ENCODE results near the gene SMAP2. TPM values are rescaled to one million over a fixed set of nuclear protein-coding genes. Genes with fewer than 3 reads are reported as not detected.

Gene SMAP2
- polyA plus RNA-seq, 1 donor (not counting 4 experiments of a cell fraction or from before 2014, with no cell fraction given) = 13.2 TPM

GRCh38 chr1:40362699-40363098 is 10.8 kb upstream of the SMAP2 start:
- Histone ChIP-seq H3K4me2 (ENCODE audit: control insufficient read depth, extremely low read depth, insufficient read depth, low read depth, low read length) (no peak overlapping the region), H3K79me2 (ENCODE audit: control insufficient read depth, insufficient read depth, low read length) (no peaks in the 10 kb centered on the region), H2AFZ (ENCODE audit: control insufficient read depth, low read length) (no peak overlapping the region), H3K27me3 (ENCODE audit: control insufficient read depth, extremely low read depth, insufficient read depth, low read length) (no peaks in the 10 kb centered on the region), H3K9me3 (ENCODE audit: control insufficient read depth, low read depth, low read length) (no peaks in the 10 kb centered on the region), H3K27ac (ENCODE audit: control insufficient read depth, insufficient read depth, low read length) (no peak overlapping the region), H4K20me1 (ENCODE audit: control insufficient read depth, extremely low read depth, insufficient read depth, low read length) (no peaks in the 10 kb centered on the region), H3K4me1 (ENCODE audit: control insufficient read depth, extremely low read depth, insufficient read depth, low read length) (no peaks in the 10 kb centered on the region), H3K36me3 (ENCODE audit: control insufficient read depth in 2 of 2, extremely low read depth in 1 of 2, insufficient read depth in 2 of 2, low read length in 2 of 2) (no peaks in the 10 kb centered on the region), H3K4me3 (ENCODE audit: control insufficient read depth in 2 of 3, extremely low read depth in 1 of 3, insufficient read depth in 2 of 3, low read depth in 1 of 3, low read length in 3 of 3) (no peak overlapping the region), H3K9me1 (ENCODE audit: control insufficient read depth, extremely low read depth, insufficient read depth, low read length) (no peaks in the 10 kb centered on the region), H3K9ac (ENCODE audit: control insufficient read depth, extremely low read depth, insufficient read depth, low read length) (no peak overlapping the region)
- no peak for DNase-seq (ENCODE audit: low read depth, low spot score)
- TF ChIP-seq CTCF (optimal IDR thresholded peaks at IDR 0.05 in 1 of 3, IDR thresholded peaks at IDR 0.05 in 1 of 3, conservative IDR thresholded peaks at IDR 0.05 in 1 of 3; ENCODE audit: extremely low read depth in 1 of 3, insufficient read depth in 2 of 3, low read length in 3 of 3) = no peak
- no peak for TF ChIP-seq EZH2 (IDR thresholded peaks at IDR 0.05; ENCODE audit: low read length)
- no peak for FAIRE-seq
- dilution Hi-C loops (cut with MboI; ENCODE audit: extremely low pct_ligation_motif_present, low sequenced_read_pairs) = no loop called here

DNA sequence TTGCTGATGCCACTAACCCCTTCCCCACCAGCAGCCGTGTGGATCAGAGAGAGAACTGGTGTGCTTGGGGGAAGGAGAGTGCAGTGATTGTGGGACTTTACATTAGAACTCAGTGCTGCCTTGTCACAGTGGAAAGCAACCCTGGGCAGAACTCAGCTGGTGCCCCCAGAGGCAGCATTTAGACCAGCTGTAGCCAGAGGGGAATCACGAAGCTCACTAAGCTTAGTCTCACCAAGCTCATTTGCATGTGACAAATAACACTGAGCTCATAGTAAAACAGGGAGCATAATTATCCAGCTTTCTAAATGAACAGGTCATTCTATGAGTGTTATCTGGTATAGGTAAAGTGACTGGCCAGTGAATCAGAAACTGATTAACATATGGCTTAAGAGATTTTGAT is 9.8 kb upstream of the SMAP2 start:
- Histone ChIP-seq H3K4me3 (ENCODE audit: control insufficient read depth in 2 of 3, extremely low read depth in 1 of 3, insufficient read depth in 2 of 3, low read depth in 1 of 3, low read length in 3 of 3) (no peak overlapping the region), H3K4me2 (ENCODE audit: control insufficient read depth, extremely low read depth, insufficient read depth, low read depth, low read length) (no peak overlapping the region), H3K27me3 (ENCODE audit: control insufficient read depth, extremely low read depth, insufficient read depth, low read length) (no peaks in the 10 kb centered on the region), H2AFZ (ENCODE audit: control insufficient read depth, low read length) (no peak overlapping the region), H3K9me3 (ENCODE audit: control insufficient read depth, low read depth, low read length) (no peaks in the 10 kb centered on the region), H3K9me1 (ENCODE audit: control insufficient read depth, extremely low read depth, insufficient read depth, low read length) (no peaks in the 10 kb centered on the region), H3K36me3 (ENCODE audit: control insufficient read depth in 2 of 2, extremely low read depth in 1 of 2, insufficient read depth in 2 of 2, low read length in 2 of 2) (no peaks in the 10 kb centered on the region), H3K9ac (ENCODE audit: control insufficient read depth, extremely low read depth, insufficient read depth, low read length) (no peak overlapping the region), H4K20me1 (ENCODE audit: control insufficient read depth, extremely low read depth, insufficient read depth, low read length) (no peaks in the 10 kb centered on the region), H3K79me2 (ENCODE audit: control insufficient read depth, insufficient read depth, low read length) (no peaks in the 10 kb centered on the region), H3K27ac (ENCODE audit: control insufficient read depth, insufficient read depth, low read length) (no peak overlapping the region), H3K4me1 (ENCODE audit: control insufficient read depth, extremely low read depth, insufficient read depth, low read length) (no peaks in the 10 kb centered on the region)
- FAIRE-seq (no peak), DNase-seq (ENCODE audit: low read depth, low spot score) (no peak)
- dilution Hi-C loops (cut with MboI; ENCODE audit: extremely low pct_ligation_motif_present, low sequenced_read_pairs) = no loop called here
- TF ChIP-seq EZH2 (IDR thresholded peaks at IDR 0.05; ENCODE audit: low read length) (no peak), CTCF (optimal IDR thresholded peaks at IDR 0.05 in 1 of 3, IDR thresholded peaks at IDR 0.05 in 1 of 3, conservative IDR thresholded peaks at IDR 0.05 in 1 of 3; ENCODE audit: extremely low read depth in 1 of 3, insufficient read depth in 2 of 3, low read length in 3 of 3) (peak in 1 of 3 experiments; percentile 13)

Data from keratinocyte (primary cell).